NCI-H748 (cell line): ENCODE results near the gene CLN6.

ENCODE experiments used
- DNase-seq: peaks from one replicate; lab custom pipeline; 2025; ENCODE audit not compliant: unreplicated experiment; lab: John Stamatoyannopoulos, UW

The CLN6 gene

DNA sequence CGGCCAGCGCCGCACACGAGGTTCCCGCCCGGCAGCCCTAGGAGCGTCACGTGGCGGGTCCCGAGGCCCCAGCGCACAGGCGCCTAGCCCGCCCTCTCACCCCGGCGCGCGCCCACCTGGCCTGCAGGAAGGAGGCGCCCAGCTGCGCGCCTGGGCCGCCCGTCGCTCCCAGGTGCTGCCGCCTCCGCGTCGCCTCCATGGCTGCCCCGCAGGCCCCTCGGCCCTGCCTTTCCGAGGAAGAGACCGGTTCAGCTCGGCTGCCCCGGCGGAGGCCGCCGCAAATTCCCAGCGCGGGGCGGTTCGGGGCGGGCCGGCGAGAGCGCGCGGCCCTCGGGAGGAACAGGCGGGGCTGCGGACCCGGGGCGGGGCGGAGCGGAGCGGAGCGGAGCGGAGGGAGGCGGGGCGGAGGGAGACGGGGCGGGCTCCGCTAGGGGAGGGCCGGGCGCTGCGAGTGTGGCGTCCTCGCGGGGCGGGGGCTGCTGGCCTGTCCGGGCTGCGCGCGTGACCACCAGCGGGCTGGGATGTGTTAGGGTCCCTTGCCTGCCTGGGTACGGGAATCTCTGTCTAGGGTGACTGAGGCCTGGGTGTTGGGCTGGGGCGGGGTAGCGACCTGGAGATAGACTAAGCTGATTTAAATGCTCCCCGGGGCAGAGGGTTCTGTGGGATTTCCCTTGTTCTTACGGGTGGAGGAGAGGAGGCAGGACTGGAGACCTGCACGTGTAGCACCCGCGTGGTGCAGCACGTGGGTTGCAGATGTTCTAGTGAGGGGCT lies at the start of gene CLN6:
Gene CLN6, minus strand, starts transcription at position 343 of the 771 bp plus-strand sequence. Its CDS starts 144 bp downstream, at position 199.
- DNase-seq, result peak; percentile 74

DNA sequence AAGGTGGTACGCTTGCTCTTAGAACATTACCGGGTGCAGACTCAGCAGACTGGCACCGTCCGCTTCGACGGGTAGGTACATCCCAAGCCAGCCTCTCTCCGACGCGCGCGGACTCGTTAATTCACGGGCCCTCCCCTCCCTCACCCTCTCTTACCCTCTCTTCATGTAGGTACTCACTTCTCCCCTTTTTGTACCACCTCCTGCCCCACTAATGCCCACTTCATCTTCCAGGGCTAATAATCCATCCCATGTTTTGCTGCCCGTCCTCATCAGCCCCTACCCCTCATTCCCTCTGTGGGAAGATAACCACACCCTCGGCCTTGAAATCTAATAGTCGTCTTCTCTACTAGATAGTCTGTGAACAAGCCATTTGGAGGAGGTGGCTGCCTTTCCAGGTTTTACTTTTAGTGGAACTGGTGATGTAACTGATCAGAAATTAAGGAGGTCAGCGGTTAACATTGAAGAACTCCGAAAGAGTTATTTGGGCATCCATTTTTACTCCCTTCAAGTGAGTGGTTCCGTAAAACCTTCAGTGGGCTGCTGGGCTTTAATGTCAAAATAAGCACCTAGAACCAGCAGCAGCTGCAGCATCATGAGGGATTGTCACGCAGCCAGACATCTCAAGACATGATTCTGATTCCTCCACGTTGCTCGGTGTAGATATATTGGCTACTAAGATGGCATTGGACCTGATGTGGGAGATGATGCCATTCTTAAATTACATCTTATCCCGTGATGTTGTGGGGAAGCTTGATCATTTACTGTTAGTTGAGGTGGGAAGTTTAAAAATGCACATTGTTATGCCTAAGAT lies 49.3 kb upstream of the CLN6 start:
- peak; percentile 27 for DNase-seq

DNA sequence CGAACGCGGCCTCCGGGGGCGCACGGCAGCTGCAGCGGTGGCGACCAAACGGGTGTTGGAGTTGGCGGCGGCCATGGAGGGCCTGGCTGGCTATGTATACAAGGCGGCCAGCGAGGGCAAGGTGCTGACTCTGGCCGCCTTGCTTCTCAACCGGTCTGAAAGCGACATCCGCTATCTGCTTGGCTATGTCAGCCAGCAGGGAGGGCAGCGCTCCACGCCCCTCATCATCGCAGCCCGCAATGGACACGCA lies 48.7 kb upstream of the CLN6 start:
- no peak for DNase-seq

DNA sequence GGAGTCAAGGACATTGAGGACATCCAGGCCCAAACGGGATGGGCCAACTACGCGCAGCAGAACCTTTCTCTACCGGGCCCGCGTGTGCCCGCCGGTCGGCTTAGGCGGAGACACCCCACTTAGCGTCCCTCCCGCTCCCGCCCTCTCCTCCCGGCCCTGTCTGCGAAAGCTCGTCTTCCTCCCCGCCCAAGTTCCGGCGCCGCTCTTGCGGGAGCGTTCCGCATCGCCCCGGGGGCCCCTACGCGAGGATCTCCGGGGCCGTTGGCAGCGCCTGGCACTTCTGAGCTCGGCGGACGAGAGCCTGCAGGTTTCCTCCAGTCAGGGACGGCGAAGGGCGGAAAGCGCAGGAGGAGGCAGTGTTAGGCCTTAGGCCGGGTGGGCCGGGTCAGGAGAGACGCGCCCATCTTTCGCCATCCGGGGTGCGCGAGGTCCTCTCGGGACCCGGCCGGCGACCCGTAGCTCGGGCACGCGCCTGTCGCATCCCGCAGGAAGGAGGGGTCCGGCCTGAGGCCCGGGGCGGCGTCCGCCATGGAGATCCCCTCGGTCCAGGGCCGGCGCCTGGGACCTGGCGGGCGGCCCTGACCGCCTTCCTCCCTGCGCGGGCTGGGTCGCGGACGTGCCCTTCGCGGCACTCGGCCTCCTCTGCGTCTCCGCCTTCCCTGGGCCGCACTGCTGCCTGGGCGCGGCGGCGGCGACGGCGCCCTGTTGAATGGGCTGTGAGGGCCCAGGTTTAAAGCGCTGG lies 48.2 kb upstream of the CLN6 start, which contains the start of gene FEM1B:
Gene FEM1B, plus strand, starts transcription at position 143 of the 742 bp plus-strand sequence. CDS start 673 bp downstream, outside the sequence.
- DNase-seq, result peak; percentile 91

DNA sequence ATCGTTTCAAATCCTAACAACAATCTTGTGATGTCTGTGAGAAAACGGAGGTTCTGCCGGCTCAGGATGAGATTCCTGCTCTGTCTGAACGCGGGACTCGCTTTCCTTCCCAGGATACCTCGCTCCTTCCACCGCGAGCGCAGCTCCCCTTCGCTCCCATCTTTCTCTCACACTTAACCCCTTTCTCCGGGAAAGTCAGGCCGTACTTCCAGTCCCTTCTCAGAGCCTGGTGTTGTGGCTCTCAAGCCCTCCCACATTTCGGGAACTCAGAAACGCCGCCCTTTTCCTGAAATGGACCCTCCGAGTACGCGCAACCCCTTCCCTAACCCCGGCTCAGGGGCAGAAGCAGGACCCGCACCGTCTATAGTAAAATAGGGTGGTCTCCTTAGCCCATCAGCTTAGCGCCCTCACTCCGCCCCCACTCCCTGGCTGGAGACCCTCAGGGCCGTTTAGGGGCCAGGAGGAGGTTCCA lies 47.6 kb upstream of the CLN6 start:
- DNase-seq, result peak; percentile 70

DNA sequence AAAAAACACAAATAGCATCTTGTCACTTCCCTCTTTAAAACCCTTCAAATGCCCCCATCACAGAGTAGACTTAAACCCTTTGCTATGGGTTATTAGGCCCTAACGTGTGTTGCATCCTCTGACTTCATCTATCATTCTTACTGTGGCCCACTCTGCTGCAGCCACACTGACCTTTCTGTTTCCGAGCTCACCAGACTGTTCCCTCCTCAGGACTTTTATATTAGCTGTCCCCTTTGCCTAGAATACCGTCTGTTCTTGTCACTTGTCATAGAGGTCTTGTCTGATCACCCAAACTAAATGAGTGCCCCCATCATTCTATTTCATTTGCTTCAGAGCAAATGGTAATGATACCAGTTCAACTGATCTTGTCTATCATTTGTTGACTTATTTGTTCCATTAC lies 47.1 kb upstream of the CLN6 start:
- no peak for DNase-seq

DNA sequence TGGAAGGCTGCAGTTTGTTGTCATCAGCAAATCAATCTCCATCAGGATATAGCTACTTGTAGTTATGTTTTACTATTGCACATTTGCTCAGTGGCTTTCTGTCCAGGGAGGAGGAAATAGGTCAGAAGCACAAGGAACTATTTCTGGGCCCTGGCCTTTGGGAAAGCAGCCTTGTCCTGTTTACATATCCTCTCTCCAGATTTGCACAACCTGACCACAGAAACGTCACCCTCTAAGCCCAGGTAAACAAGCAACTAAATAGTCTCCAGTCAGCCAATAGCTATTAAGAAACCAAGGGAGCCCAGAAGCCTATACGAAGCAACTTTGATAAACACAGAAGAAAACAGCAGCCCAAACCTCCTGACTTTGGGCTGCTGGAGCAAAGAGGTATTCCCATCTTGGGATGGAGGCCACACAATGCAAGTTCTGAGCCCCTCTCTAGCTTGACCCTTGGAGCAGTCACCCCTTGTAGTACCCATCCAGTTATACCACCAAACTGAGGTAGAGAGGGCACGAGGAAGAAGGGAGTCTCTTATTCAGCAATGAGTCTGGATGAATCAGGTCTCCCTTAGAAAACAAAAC lies 45.7 kb upstream of the CLN6 start:
- DNase-seq, result no peak

DNA sequence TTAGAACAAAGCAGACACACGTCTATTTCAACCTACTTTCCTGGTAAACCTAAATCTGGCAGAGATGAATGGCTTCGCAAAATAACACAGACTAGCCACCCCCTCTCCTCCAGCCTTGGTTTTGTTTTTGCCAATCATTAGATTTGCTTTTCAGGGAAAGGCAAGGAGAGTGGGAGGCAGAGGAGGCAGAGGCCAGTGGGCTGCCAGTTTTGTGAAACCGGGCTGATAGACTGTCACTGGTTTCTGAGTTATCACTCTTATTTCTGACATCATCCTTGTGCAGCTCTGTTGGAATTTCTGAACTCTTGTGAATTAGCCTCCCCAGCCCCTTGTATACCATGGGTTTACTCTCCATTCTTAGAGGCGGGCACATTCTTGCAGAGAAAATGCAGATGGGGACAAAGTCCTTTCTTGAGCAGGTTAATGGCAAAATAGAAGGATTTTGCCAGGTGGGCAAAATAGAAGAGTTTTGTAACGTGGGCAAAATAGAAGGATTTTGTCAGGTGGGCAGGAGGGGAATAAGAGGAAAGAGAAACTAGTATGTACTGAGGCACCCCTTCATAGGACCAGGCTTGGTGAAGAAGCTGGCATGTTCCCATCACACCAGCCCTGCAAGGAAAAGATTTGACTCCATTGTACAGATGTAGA lies 44.8 kb upstream of the CLN6 start:
- DNase-seq, result no peak

DNA sequence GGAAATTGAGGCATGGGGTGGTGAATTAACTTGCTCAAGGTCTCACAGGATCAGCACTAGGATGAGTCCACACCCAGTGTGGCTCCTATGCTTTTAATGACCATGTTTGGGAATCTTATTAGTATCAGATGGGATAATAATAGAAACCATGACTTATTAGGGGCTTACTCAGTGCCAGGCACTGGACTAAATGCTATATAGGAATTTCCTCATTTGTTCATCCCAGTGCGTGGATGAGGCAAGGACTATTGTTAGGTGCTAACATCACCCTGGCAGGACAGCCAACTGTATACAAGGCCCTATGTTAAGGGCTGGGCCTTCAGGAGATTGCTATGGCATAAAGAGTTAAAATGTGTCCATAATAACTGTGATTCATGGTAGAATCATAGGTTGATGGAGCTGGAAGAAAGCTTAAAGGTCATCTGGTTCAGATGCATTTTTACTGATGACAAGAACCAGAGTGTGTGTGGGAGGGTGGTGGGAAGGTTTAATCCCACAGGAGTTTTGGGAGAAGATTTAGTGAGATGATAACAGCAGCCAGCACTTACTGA lies 43.3 kb upstream of the CLN6 start:
- no peak for DNase-seq

DNA sequence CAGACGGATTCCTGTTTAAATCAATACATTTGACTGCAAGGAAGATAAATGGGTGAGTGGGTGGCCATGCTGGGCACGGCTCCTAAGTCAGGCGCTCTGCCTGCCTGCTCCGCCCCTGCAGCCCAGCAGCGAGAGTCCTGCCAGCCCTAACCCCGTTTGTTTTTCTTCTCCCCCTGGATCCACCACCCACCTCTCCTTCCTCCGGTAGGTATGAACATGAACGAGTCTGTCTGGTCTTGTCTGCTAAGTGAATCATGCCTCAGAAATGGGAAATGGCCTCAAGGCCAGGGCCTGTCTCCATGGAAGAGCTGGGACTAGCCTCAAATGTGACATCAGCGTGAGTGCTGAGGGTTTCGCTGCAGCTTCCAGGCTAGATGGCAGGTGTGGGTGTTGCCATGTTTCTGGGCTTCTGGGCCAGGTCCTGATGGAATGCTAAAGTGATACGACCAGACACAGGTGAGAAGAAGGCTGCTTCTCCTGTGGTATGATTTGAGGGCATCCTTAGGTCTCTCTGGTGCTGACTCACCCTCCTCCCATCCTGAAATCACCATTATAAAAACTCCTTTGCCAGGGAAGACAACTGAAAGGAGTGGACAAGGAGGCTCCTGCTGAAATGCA lies 42.4 kb upstream of the CLN6 start:
- DNase-seq, result peak; percentile 7

DNA sequence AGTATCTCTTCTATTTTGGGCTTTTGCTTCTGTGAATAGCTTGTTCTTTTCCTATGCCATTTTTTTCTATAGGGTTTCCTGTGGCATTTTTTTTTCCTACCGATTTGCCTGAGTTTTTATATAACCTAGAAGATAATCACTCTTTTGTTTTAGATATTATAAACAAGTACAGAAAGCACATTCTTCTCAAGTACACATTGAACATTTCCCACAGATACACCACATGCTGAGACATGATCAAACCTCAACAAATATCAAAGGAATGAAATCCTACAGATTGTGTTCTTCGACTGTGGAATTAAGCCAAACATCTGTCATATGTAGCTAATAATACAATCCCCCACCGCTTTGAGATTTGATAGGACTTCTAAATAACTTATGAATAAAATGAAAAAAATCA lies 38.9 kb upstream of the CLN6 start:
- DNase-seq, result no peak

DNA sequence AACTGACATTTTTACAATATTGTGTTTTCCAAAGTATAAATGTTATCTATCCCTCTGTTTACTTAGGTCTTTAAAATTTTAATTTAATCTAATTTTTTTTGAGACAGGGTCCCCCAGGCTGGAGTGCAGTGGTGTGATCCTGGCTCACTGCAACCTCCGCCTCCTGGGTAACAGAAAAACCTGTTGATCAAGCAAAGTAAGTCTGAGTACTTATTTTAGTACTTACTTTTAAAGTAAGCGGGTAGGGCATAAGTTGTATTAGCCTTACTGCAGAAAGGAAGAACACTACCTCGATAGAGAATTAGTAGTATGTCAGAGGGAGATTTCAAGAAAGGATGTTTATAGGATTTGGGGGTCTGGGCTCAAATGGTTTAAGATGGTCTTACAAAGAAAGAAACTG lies 36.1 kb upstream of the CLN6 start:
- DNase-seq, result no peak

DNA sequence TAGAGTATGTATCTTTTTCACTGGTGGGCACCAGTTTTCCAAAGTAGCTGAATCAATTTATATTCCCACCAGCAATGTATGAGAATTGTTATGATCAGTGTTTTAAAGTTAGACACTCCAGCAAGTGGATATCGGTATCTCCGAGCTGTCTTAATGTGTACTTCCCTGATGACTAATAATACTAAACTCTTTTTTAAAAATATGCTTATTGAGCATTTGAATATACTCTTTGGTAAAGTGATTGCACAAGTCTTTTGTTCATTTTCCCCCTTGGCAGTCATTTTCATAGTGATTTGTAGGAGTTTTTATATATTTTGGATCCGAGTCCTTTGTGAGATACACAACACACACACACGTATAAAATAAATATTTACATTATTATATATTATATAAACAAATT lies 35.6 kb upstream of the CLN6 start:
- no peak for DNase-seq

DNA sequence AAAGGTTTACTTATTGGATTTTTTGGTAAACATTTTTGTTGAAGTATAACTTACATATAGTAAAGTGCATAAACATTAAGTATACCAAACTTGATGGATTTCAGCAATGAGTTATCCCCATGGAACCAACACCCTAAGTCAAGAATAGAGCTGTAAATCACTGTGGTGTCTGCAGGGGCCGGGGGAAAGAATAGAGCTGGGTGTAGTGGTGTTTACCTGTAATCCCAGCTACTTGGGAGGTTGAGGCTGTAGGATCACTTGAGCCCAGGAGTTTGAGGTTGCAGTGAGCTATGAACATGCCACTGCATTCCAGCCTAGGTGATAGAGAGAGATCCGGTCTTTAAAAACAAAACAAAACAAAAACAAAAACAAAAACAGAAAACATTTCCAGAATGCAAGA lies 34.8 kb upstream of the CLN6 start:
- no peak for DNase-seq

DNA sequence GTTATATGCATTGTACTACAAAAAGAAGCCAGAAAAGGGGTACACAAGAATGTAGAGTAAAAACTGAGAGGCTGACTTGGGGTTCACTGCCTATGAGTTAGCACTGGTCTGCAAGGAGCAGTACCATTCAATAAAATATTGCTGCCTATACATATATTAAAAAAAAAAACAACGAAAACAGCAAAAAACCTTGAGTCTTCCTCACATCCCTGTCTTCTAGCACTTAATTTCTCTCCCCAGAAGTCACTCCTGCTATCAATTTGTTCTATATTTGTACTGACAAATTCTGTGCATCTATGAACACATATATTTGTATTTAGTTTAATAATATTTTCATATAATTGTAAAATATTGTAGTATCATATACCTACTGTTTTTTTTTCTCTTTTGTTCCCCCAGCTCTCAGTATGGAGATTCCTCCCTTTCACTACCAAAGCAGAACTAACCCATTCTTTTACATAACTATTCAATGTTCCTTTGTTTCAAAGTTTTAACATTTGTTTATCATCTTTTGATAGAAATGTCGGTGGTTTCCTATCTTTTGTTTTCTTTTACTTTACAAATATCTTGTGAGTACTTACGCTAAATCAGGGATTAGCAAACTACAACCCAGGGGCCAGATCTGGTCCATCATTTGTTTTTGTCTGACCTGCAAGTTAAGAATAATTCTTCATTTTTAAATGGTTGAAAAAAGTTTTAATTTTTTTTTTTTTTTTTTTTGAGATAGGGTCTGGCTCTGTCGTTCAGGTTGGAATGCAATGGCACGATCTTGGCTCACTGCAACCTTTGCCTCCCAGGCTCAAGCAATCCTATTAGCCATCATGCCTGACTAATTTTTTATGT lies 33.2 kb upstream of the CLN6 start:
- DNase-seq, result no peak

DNA sequence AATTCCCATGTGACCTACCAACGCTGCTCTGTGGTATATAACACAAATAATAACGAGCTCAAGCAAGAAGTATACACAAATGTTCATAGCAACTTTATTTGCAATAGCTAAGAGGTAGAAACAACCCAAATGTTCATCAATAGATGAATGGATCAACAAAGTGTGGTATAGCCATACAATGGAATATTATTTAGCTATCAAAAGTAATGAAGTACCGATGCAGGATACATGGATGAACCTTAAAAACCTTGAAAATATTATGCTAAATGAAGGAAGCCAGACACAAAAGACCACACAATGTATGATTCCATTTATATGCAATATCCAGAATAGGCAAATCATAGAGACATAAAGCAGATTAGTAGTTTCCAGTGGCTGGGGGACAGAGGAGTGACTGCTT lies 32.5 kb upstream of the CLN6 start:
- DNase-seq, result no peak

DNA sequence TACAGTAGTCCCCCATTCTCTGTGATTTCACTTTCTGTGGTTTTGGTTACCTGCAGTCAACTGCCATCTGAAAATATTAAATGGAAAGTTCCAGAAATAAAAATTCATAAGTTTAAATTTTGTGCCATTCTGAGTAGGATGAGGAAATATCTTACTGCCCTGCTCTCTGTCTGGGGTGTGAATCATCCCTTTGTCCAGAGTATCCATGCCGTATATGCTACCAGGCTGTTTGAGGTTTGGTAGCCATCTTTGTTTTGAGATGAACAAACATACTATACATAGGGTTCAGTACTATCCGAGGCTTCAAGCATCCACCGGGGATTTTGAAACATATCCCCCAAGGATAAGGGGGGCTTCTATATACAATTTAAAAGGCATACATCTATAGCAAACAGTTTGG lies 31.7 kb upstream of the CLN6 start:
- no peak for DNase-seq

DNA sequence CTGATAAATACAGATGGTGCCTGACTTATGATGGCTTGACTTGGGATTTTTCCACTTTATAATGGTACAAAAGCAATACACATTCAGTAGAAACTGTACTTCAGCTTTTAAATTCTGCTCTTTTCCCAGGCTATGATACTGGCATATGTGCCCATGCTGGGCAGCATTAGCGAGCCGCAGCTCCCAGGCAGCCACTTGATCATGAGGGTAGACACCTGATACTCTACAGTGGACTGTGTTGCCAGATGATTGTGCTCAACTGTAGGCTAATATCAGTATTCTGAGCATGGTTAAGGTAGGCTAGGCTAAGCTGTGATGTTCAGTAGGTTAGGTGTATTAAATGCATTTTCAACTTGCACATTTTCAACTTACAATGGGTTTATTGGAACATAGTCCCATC lies 30.4 kb upstream of the CLN6 start:
- peak; percentile 28 for DNase-seq

DNA sequence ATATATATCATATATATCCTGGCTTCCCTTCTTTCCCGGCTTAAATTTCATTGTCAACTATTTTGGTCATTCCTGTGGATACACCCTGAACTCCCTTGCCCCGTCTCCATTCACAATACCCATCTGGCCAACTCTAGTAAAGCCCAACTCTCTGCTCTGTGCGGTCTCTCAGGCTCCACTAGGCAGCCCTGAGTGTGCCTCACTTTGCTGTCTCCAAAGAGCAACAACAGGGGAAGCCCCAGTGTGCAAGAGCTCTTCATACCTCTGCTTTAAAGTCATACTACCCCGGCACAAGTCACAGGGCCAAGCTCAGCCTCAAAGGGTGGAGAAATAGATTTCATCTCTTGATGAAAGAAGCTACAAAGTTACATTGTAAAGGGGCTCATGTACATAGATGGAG lies 29.2 kb upstream of the CLN6 start:
- DNase-seq, result no peak
